Melanocyte of skin (primary cell): ENCODE results near the gene FRG2B. TPM values are rescaled to one million over a fixed set of nuclear protein-coding genes. Genes with fewer than 3 reads are reported as not detected.

Experiments used
- total RNA-seq, 2 donors: library from RNA; depleted of rRNA; stranded (reverse); fragments of >200 nt; gene quantifications; 2 replicates each; pipeline ENCODE4 v1.2.3, GENCODE V29; 2012

The FRG2B gene
- total RNA-seq: not detected

GRCh38 chr10:133626695-133627094 is at the start of gene FRG2B:
Gene FRG2B, minus strand, starts transcription at chr10:133626795. Its CDS starts 53 bp downstream, at chr10:133626742.

Other genes starting within 250 kb of the FRG2B start
- gene PAOX, start 247.5 kb downstream of the FRG2B start, total RNA-seq: 1 to 10 TPM; 2.3 to 6.2 TPM
- gene MTG1, start 232.6 kb downstream of the FRG2B start, total RNA-seq: 10 to 100 TPM; 32.6 to 33.4 TPM
- under 1 TPM in 1 of 2 donors, not detected in 1; under 0.01 TPM for gene SPRN, start 202.2 kb downstream of the FRG2B start, total RNA-seq
- gene SCART1, start 172.8 kb downstream of the FRG2B start, total RNA-seq: 1 to 10 TPM; 1.0 to 2.0 TPM
- under 1 TPM in 1 of 2 donors, not detected in 1; 0.69 TPM for gene CYP2E1, start 99.4 kb downstream of the FRG2B start, total RNA-seq
- not detected for gene SYCE1, start 61.2 kb downstream of the FRG2B start, total RNA-seq